ENCODE measurements around the gene SMIM5. TPM values are rescaled to one million over a fixed set of nuclear protein-coding genes. Genes with fewer than 3 reads are reported as not detected.
A peak's percentile ranks its signal among the peaks of the same experiment; 100 is the strongest.

SMIM5 gene
- total and polyA plus RNA-seq, 2 of the 13 experiments (the other 11 are each of a cell fraction or from before 2014, with no cell fraction given): not detected

DNA sequence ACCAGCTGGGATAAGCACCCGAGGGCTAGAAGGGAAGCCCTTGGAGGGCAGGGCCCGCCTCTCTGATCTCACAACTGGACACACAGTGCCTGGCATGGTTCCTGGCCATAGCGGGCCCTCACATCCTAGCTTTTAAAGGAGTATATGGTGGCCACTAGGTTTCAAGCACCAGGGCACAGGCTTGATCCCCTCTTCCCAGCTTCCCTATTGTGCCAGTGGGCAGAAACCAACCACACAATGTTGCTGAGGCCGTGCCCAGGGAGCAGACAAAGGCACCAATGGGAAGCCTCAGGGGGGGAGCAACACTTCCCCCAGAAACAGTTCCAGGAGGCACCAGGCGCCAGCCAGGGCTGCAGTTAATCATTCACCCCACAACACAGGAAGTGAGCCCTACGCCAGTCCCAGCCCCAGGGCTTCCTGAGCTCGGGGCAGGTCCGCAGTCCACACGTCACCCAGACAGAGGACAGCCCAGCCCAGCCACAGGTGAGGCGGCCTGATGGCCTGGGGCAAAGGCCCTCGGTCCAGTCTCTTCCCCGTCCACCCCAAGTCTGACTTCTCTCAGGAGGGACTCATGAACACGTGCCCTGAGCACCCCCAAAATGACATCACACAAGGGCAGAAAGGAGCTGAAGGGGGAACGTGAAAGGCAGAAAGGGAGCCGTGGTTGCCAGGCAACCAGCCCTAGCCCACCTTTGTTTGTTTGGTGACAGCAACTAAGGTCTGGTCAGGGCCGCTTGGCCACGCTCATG lies 12.8 kb downstream of the SMIM5 start (continued):
- TF ChIP-seq AKNA (CRISPR knock-in tag; IDR thresholded peaks at IDR 0.05; ENCODE audit: borderline replicate concordance) (no peak), ZNF704 (CRISPR knock-in tag; IDR thresholded peaks at IDR 0.05; ENCODE audit: borderline replicate concordance) (no peak), ZNF18 (CRISPR knock-in tag; IDR thresholded peaks at IDR 0.05; ENCODE audit: insufficient replicate concordance) (no peak), SMYD3 (CRISPR knock-in tag; IDR thresholded peaks at IDR 0.05) (no peak; the same call in 1 of the 2 replicates), FUBP1 (CRISPR knock-in tag; IDR thresholded peaks at IDR 0.05; ENCODE audit: borderline replicate concordance) (no peak), WIZ (CRISPR knock-in tag; IDR thresholded peaks at IDR 0.05) (no peak), ZBTB49 (CRISPR knock-in tag; IDR thresholded peaks at IDR 0.05; ENCODE audit: borderline replicate concordance) (no peak)
- TF ChIP-seq, protein P1, sequence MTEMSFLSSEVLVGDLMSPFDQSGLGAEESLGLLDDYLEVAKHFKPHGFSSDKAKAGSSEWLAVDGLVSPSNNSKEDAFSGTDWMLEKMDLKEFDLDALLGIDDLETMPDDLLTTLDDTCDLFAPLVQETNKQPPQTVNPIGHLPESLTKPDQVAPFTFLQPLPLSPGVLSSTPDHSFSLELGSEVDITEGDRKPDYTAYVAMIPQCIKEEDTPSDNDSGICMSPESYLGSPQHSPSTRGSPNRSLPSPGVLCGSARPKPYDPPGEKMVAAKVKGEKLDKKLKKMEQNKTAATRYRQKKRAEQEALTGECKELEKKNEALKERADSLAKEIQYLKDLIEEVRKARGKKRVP (CRISPR knock-in tag; IDR thresholded peaks at IDR 0.05): 0 out of 4 replicates have a peak, but pooled peaks of 1 of the 2 experiments have one; percentile 20

All from HepG2 (cell line).